OCI-LY1 (cell line): Measurements from ENCODE around the gene NDUFB3.

Source experiments
- H2AFZ ChIP-seq: fragments of 200-600 bp; sonication (generic), shearing (Covaris generic); 2 replicates; pipeline ENCODE4 v1.6.0; 2014; ENCODE audit warnings: antibody characterized with exemption, mild to moderate bottlenecking, low read length
- H3F3A ChIP-seq: fragments of 200-600 bp; sonication (generic), shearing (Covaris generic); 2 replicates; pipeline ENCODE4 v1.6.0; 2014; ENCODE audit warnings: mild to moderate bottlenecking, antibody characterized with exemption, low read length, moderate library complexity; ENCODE audit not compliant: insufficient read depth
- H3K27ac ChIP-seq: fragments of 200-600 bp; sonication (generic); 2 replicates; pipeline ENCODE4 v1.5.1; 2014; ENCODE audit warnings: low read length, mixed run types, mild to moderate bottlenecking, low read depth; ENCODE audit not compliant: poor library complexity, severe bottlenecking
- H3K27me3 ChIP-seq: fragments of 200-600 bp; sonication (generic); 2 replicates; pipeline ENCODE4 v1.6.0; 2014; ENCODE audit warnings: antibody characterized with exemption, mild to moderate bottlenecking, low read length, moderate library complexity; ENCODE audit not compliant: insufficient read depth
- H3K36me3 ChIP-seq: fragments of 200-600 bp; sonication (generic); 2 replicates; pipeline ENCODE4 v1.6.1; 2014; ENCODE audit warnings: mild to moderate bottlenecking, antibody characterized with exemption, low read length, moderate library complexity, mixed read lengths; ENCODE audit not compliant: insufficient read depth
- H3K4me1 ChIP-seq: fragments of 200-600 bp; sonication (generic); 2 replicates; pipeline ENCODE4 v1.5.1; 2014; ENCODE audit warnings: mild to moderate bottlenecking, low read length, moderate library complexity; ENCODE audit not compliant: insufficient read depth, severe bottlenecking
- H3K4me2 ChIP-seq: fragments of 200-600 bp; sonication (generic), shearing (Covaris generic); 2 replicates; pipeline ENCODE4 v1.6.1; 2014; ENCODE audit warnings: low read length
- H3K4me3 ChIP-seq: fragments of 200-600 bp; sonication (generic); 2 replicates; pipeline ENCODE4 v1.5.1; 2014; ENCODE audit warnings: low read length, low read depth, mild to moderate bottlenecking, mixed read lengths; ENCODE audit not compliant: poor library complexity, severe bottlenecking
- H3K79me2 ChIP-seq: fragments of 200-600 bp; shearing (Covaris generic); 2 replicates; pipeline ENCODE4 v1.6.1; 2016; ENCODE audit warnings: mixed run types, low read length, mixed read lengths; ENCODE audit not compliant: insufficient read depth
- H3K9ac ChIP-seq: fragments of 200-600 bp; sonication (generic), shearing (Covaris generic); 2 replicates; pipeline ENCODE4 v1.6.1; 2014; ENCODE audit warnings: mild to moderate bottlenecking, low read length, mixed read lengths
- H3K9me2 ChIP-seq: fragments of 200-600 bp; sonication (generic), shearing (Covaris generic); 2 replicates; pipeline ENCODE4 v1.6.1; 2014; ENCODE audit warnings: low read depth, mild to moderate bottlenecking, low read length, mixed read lengths
- H3K9me3 ChIP-seq: fragments of 200-600 bp; shearing (Covaris generic); 2 replicates; pipeline ENCODE4 v1.6.1; 2014; ENCODE audit warnings: low read length, mixed read lengths
- H4K20me1 ChIP-seq: fragments of 200-600 bp; sonication (generic), shearing (Covaris generic); 2 replicates; pipeline ENCODE4 v1.6.0; 2016; ENCODE audit warnings: mild to moderate bottlenecking, low read length; ENCODE audit not compliant: insufficient read depth
- CTCF ChIP-seq: fragments of 200-600 bp; sonication (generic), shearing (Covaris generic); IDR thresholded peaks from 2 replicates; pipeline ENCODE4 v1.5.1; 2017; ENCODE audit warnings: mild to moderate bottlenecking, antibody characterized with exemption, low read length, moderate library complexity, mixed read lengths
- EZH2 ChIP-seq: fragments of 200-600 bp; sonication (generic), shearing (Covaris generic); IDR thresholded peaks from 2 replicates; pipeline ENCODE4 v1.8.0; 2017; ENCODE audit warnings: borderline replicate concordance, mixed run types, mild to moderate bottlenecking, antibody characterized with exemption, low read length, moderate library complexity, mixed read lengths

NDUFB3 gene

GRCh38 chr2:201118961-201119854, 47.4 kb downstream of the NDUFB3 start:
- H4K20me1 ChIP-seq = no peaks in the 10 kb centered on the region
- no peaks in the 10 kb centered on the region for H3K27me3 ChIP-seq
- H3K79me2 ChIP-seq = peaks cover 43% of the 10 kb centered on the region
- TF ChIP-seq CTCF (no peak), EZH2 (no peak)
- peaks cover 11% of the 10 kb centered on the region; the same call in 1 of the 2 replicates for H3F3A ChIP-seq
- peaks cover 80% of the 10 kb centered on the region for H3K4me1 ChIP-seq
- H3K9ac ChIP-seq = peak overlapping the region; percentile 94
- H3K9me3 ChIP-seq = no peaks in the 10 kb centered on the region
- H2AFZ ChIP-seq = no peak overlapping the region
- peak overlapping the region; percentile 85 for H3K4me3 ChIP-seq
- peak overlapping the region; percentile 96 for H3K27ac ChIP-seq
- peak overlapping the region; percentile 91 for H3K4me2 ChIP-seq
- H3K9me2 ChIP-seq = no peaks in the 10 kb centered on the region
- no peaks in the 10 kb centered on the region; the same call in 1 of the 2 replicates for H3K36me3 ChIP-seq

- H2AFZ ChIP-seq = no peak overlapping the region
- no peaks in the 10 kb centered on the region for H3K9me2 ChIP-seq
- H3F3A ChIP-seq = peaks cover 11% of the 10 kb centered on the region; the same call in 1 of the 2 replicates
- no peaks in the 10 kb centered on the region for H3K27me3 ChIP-seq
- H3K4me2 ChIP-seq = peak overlapping the region; percentile 91
- no peak overlapping the region; the same call in 1 of the 2 replicates for H3K9ac ChIP-seq
- H3K4me1 ChIP-seq = peaks cover 96% of the 10 kb centered on the region
- peak overlapping the region; percentile 96 for H3K27ac ChIP-seq
- H3K4me3 ChIP-seq = peak overlapping the region; percentile 85
- no peaks in the 10 kb centered on the region for H3K9me3 ChIP-seq
- H4K20me1 ChIP-seq = no peaks in the 10 kb centered on the region
- TF ChIP-seq EZH2 (no peak), CTCF (no peak)
- H3K36me3 ChIP-seq = no peaks in the 10 kb centered on the region; the same call in 1 of the 2 replicates
- peaks cover 71% of the 10 kb centered on the region for H3K79me2 ChIP-seq
Observed at GRCh38 chr2:201122276-201122675, 50.5 kb downstream of the NDUFB3 start.

GRCh38 chr2:201126308-201127151, 54.7 kb downstream of the NDUFB3 start:
- Histone ChIP-seq H3K79me2 (peaks cover 72% of the 10 kb centered on the region), H3K9ac (peak overlapping the region; percentile 69), H3K27me3 (no peaks in the 10 kb centered on the region), H3K4me2 (peak overlapping the region; percentile 91), H3K4me3 (peak overlapping the region; percentile 85), H3K36me3 (no peaks in the 10 kb centered on the region; the same call in 1 of the 2 replicates), H3K9me2 (no peaks in the 10 kb centered on the region), H3K4me1 (peaks cover 98% of the 10 kb centered on the region), H4K20me1 (no peaks in the 10 kb centered on the region), H3K27ac (peak overlapping the region; percentile 96), H2AFZ (no peak overlapping the region), H3K9me3 (no peaks in the 10 kb centered on the region), H3F3A (peaks cover 2% of the 10 kb centered on the region; the same call in 1 of the 2 replicates)
- TF ChIP-seq EZH2 (no peak), CTCF (no peak)
